ENCODE data around the gene ADRA1B. TPM values are rescaled to one million over a fixed set of nuclear protein-coding genes. Genes with fewer than 3 reads are reported as not detected.

The ADRA1B gene
- total RNA-seq = not detected
- polyA plus RNA-seq (2013, experiment 1 of 2) = not detected
- not detected for polyA plus RNA-seq (2013, experiment 2 of 2)
- total RNA-seq = 0 to 0.46 (median 0) reads per million in 172 experiments

DNA sequence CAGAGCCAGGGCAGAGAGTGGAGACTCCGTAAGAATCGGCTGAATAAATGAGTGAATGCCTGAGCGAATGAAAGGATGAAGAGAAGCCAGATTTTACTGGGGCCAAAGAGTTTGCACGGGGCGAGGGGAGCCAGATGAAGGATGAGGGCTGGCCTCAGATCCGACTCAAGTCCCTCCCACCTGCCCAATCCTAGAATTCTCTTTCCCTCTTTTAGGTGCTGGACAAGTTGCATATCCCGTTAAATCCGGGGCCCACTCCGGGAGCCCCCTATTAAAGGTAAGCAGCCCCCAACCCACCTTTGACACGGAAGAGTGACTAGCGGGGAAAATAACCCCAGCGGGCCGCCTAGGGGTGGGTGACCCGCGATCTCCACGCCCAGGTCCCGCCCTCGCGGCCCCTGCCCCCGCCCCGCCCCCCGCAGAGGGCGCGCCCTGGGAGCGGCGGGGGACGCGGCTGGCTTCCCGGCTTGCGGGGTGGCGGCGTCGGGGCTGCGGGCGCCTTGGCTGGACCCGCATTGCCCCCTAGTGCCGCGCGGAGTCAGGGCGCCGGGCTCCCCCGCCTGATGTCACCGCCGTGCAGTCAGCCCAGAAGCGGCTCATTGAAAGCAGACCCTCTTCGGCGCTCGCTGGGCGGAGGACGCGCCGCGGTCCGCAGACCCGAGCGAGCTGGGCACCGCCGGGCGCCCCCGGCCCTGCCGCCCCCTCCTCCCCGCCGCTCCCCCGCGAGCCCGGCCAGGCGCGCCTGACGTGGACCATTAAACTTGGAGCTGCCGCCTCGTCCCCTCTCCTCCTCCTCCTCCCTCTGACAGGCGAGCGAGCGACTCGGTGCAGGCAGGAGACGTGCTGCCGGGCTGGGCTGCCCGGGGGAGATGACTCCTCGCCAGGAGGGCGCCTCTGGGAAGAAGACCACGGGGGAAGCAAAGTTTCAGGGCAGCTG, at the start of gene ADRA1B:
ADRA1B (plus strand) TSS at position 579 of the 937 bp plus-strand sequence. CDS start 424 bp downstream, outside the sequence.
- intact Hi-C loops (cut with DNase I, micrococcal nuclease) = loop anchor here (2.0 to 10.0 kb wide), 3 partner anchors 469 to 761 kb away; no protein-coding TSS in a partner anchor
- H3K27me3 Mint-ChIP-seq = peaks cover 67% of the 10 kb centered on the region
- Histone ChIP-seq H3K27me3 (ENCODE audit: control insufficient read depth in 1 of 2, insufficient read depth in 2 of 2, low read length in 2 of 2) (peaks cover 24 to 51% of the 10 kb centered on the region in 2 experiments), H3K4me1 (ENCODE audit: insufficient read depth, low read length) (peaks cover 9% of the 10 kb centered on the region), H3K27ac (ENCODE audit: low read depth in 1 of 2, low read length in 2 of 2) (no peak within 1 kb of the TSS), H3K36me3 (ENCODE audit: insufficient read depth, low read length) (no peaks in the 10 kb centered on the region), H3K9me3 (ENCODE audit: control insufficient read depth in 1 of 2, insufficient read depth in 1 of 2, low read length in 2 of 2) (peaks cover 0 to 7% of the 10 kb centered on the region in 2 experiments), H3K4me3 (ENCODE audit: low read length) (no peak within 1 kb of the TSS)
- no peaks in the 10 kb centered on the region for H3K9me3 Mint-ChIP-seq
- ChIA-PET POLR2A (no interaction called here), CTCF (no interaction called here)
- H3K36me3 Mint-ChIP-seq (ENCODE audit: low read depth) = no peaks in the 10 kb centered on the region
- DNase-seq (peak in 12 of 14 experiments; percentile 6 to 64 (median 23)), ATAC-seq (ENCODE audit: poor library complexity) (peak; percentile 67)
- H3K27ac Mint-ChIP-seq = no peak within 1 kb of the TSS
- peak within 1 kb of the TSS; percentile 32 for H3K4me3 Mint-ChIP-seq
- TF ChIP-seq, protein P1, sequence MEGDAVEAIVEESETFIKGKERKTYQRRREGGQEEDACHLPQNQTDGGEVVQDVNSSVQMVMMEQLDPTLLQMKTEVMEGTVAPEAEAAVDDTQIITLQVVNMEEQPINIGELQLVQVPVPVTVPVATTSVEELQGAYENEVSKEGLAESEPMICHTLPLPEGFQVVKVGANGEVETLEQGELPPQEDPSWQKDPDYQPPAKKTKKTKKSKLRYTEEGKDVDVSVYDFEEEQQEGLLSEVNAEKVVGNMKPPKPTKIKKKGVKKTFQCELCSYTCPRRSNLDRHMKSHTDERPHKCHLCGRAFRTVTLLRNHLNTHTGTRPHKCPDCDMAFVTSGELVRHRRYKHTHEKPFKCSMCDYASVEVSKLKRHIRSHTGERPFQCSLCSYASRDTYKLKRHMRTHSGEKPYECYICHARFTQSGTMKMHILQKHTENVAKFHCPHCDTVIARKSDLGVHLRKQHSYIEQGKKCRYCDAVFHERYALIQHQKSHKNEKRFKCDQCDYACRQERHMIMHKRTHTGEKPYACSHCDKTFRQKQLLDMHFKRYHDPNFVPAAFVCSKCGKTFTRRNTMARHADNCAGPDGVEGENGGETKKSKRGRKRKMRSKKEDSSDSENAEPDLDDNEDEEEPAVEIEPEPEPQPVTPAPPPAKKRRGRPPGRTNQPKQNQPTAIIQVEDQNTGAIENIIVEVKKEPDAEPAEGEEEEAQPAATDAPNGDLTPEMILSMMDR (IDR thresholded peaks at IDR 0.05) = no peak
- H3K4me1 Mint-ChIP-seq (ENCODE audit: low read depth) = peaks cover 10% of the 10 kb centered on the region

DNA sequence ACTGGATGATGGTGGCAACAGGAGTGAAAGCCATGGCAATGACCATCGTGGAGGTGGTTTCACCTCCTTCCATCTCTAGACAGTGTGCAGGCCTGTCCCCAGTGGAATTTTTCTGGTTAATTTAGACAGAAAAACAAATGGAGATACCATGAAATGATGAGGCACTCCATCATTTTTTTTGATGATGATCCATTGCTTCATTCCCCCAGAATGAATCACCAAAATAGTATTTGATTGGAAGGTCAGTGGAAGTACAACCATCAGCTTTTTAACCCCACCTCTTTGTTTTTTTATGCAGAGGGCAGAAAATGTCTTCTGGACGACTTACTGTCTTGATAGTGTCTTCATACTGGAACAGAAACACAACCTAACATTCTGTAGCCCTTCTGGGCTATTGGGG, 42.6 kb upstream of the ADRA1B start:
- Mint-ChIP-seq H3K36me3 (ENCODE audit: low read depth) (no peaks in the 10 kb centered on the region), H3K4me1 (ENCODE audit: low read depth) (no peaks in the 10 kb centered on the region), H3K9me3 (no peaks in the 10 kb centered on the region), H3K4me3 (no peak overlapping the region), H3K27me3 (peaks cover 38% of the 10 kb centered on the region), H3K27ac (no peak overlapping the region)
- no peak overlapping the region for H3K27ac ChIP-seq (ENCODE audit: low read depth in 1 of 2, low read length in 2 of 2)
- DNase-seq (no peak), ATAC-seq (ENCODE audit: poor library complexity) (no peak)
- TF ChIP-seq, protein P1 (IDR thresholded peaks at IDR 0.05) = no peak
- ChIA-PET CTCF (no interaction called here), POLR2A (no interaction called here)
- no peak overlapping the region for H3K4me3 ChIP-seq (ENCODE audit: low read length)
- H3K27me3 ChIP-seq (ENCODE audit: control insufficient read depth in 1 of 2, insufficient read depth in 2 of 2, low read length in 2 of 2) = peaks cover 8 to 9% of the 10 kb centered on the region in 2 experiments
- intact Hi-C loops (cut with DNase I, micrococcal nuclease) = no loop called here
- H3K9me3 ChIP-seq (ENCODE audit: control insufficient read depth in 1 of 2, insufficient read depth in 1 of 2, low read length in 2 of 2) = no peaks in the 10 kb centered on the region
- no peaks in the 10 kb centered on the region for H3K36me3 ChIP-seq (ENCODE audit: insufficient read depth, low read length)
- no peaks in the 10 kb centered on the region for H3K4me1 ChIP-seq (ENCODE audit: insufficient read depth, low read length)

DNA sequence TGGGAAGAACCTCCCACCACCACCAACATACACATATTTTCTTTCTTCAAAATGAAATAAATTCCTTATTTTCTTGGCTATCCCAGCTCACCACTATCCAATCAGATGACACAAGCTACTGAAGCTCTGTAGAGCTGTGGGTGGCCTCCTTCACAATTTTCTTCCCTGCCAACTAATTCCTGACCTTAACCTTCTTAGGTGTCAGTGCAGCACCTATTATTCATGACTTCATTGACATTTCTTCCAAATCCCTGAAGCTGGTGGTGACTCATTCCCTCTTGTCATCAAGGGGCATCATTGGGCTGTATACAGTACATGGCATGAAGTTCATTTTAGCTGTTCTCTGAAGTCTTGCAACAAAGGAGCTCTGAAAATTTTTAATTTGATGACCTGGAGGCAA, 42.0 kb upstream of the ADRA1B start:
- Histone ChIP-seq H3K4me1 (ENCODE audit: insufficient read depth, low read length) (no peaks in the 10 kb centered on the region), H3K27ac (ENCODE audit: low read depth in 1 of 2, low read length in 2 of 2) (no peak overlapping the region), H3K4me3 (ENCODE audit: low read length) (no peak overlapping the region), H3K36me3 (ENCODE audit: insufficient read depth, low read length) (no peaks in the 10 kb centered on the region), H3K9me3 (ENCODE audit: control insufficient read depth in 1 of 2, insufficient read depth in 1 of 2, low read length in 2 of 2) (no peaks in the 10 kb centered on the region), H3K27me3 (ENCODE audit: control insufficient read depth in 1 of 2, insufficient read depth in 2 of 2, low read length in 2 of 2) (peaks cover 8 to 13% of the 10 kb centered on the region in 2 experiments)
- ATAC-seq (ENCODE audit: poor library complexity) = no peak
- no peak overlapping the region for H3K27ac Mint-ChIP-seq
- intact Hi-C loops (cut with DNase I, micrococcal nuclease) = no loop called here
- ChIA-PET POLR2A (no interaction called here), CTCF (no interaction called here)
- no peak for DNase-seq
- TF ChIP-seq, protein P1 (IDR thresholded peaks at IDR 0.05) = no peak
- peaks cover 43% of the 10 kb centered on the region for H3K27me3 Mint-ChIP-seq
- H3K4me3 Mint-ChIP-seq = no peak overlapping the region
- no peaks in the 10 kb centered on the region for H3K4me1 Mint-ChIP-seq (ENCODE audit: low read depth)
- no peaks in the 10 kb centered on the region for H3K36me3 Mint-ChIP-seq (ENCODE audit: low read depth)
- H3K9me3 Mint-ChIP-seq = no peaks in the 10 kb centered on the region
